Astrocyte of the cerebellum (primary cell): Measurements from ENCODE around the gene RPGRIP1L.

Experiments used
- DNase-seq: peaks from one replicate; pipeline ENCODE4 v3.0.0-alpha.2; 2011; ENCODE audit warnings: low read depth
- H3K4me3 ChIP-seq: 2 replicates; pipeline ENCODE4 v1.5.1; 2011; ENCODE audit warnings: mild to moderate bottlenecking, low read depth, low read length, moderate library complexity
- CTCF ChIP-seq: IDR thresholded peaks from 2 replicates; pipeline ENCODE4 v1.5.1; 2012; ENCODE audit warnings: low read length, low read depth, moderate library complexity, mild to moderate bottlenecking; ENCODE audit errors: missing control alignments
- in situ Hi-C: cut with HindIII; loops from 2 replicates; pipeline ENCODE4 v1.10.0; 2017; ENCODE audit warnings: low sequenced_read_pairs

Gene RPGRIP1L

GRCh38 chr16:53714205-53715022, 10.8 kb upstream of the RPGRIP1L start:
- no peak for TF ChIP-seq CTCF
- H3K4me3 ChIP-seq = no peak overlapping the region
- DNase-seq = no peak
- in situ Hi-C loops = no loop called here

GRCh38 chr16:53713403-53714204, 9.9 kb upstream of the RPGRIP1L start:
- in situ Hi-C loops = no loop called here
- DNase-seq = no peak
- no peak for TF ChIP-seq CTCF
- H3K4me3 ChIP-seq = no peak overlapping the region

- TF ChIP-seq CTCF = no peak
- in situ Hi-C loops = no loop called here
- H3K4me3 ChIP-seq = no peak overlapping the region
- DNase-seq = no peak
These were observed 8.4 kb upstream of the RPGRIP1L start for GRCh38 chr16:53712065-53712464.

- H3K4me3 ChIP-seq = no peak overlapping the region
- TF ChIP-seq CTCF = no peak
- no peak for DNase-seq
- in situ Hi-C loops = no loop called here
These were observed 7.7 kb upstream of the RPGRIP1L start for GRCh38 chr16:53711390-53711789.

GRCh38 chr16:53708490-53708889, 4.8 kb upstream of the RPGRIP1L start:
- no peak for TF ChIP-seq CTCF
- DNase-seq = no peak
- no peak overlapping the region for H3K4me3 ChIP-seq
- in situ Hi-C loops = no loop called here

- no peak for DNase-seq
- no peak for TF ChIP-seq CTCF
- in situ Hi-C loops = no loop called here
These were observed 4.0 kb upstream of the RPGRIP1L start for GRCh38 chr16:53707671-53708070.

More at GRCh38 chr16:53707671-53708070, 4.0 kb upstream of the RPGRIP1L start:
- no peak overlapping the region for H3K4me3 ChIP-seq
